ENCODE measurements around the gene MKNK2.

- no peak for TF ChIP-seq POLR2AphosphoS5 (IDR thresholded peaks at IDR 0.05)
- no peak for TF ChIP-seq CTCF (IDR thresholded peaks at IDR 0.05)
- no peak for TF ChIP-seq POLR2A (IDR thresholded peaks at IDR 0.05)
Observed at GRCh38 chr19:2100719-2101061, 49.6 kb upstream of the MKNK2 start.

Data from transverse colon (tissue), 4 donors.